ENCODE data around the gene SMPX.

The SMPX gene

DNA sequence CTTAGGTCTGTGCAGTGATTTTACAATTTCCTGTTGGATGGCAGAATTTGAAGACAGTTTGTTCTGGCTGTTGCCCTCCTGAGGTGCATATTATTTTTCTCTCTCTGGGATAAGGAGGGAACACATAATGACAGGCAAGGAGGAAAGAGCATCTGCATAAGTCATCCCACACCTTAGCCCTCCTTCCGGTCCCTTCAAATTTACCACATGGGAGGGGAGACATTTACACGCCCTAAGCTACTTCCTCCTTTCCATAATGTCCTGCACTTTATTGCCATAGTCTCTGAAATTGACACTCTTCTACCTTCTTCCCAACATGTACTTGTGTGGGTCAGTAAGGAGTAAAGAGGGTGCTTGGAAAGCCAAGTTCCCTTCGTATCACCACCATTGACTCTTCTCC lies 13.9 kb downstream of the SMPX start:
- no peak for DNase-seq (ENCODE audit: low read depth in 3 of 3)

DNA sequence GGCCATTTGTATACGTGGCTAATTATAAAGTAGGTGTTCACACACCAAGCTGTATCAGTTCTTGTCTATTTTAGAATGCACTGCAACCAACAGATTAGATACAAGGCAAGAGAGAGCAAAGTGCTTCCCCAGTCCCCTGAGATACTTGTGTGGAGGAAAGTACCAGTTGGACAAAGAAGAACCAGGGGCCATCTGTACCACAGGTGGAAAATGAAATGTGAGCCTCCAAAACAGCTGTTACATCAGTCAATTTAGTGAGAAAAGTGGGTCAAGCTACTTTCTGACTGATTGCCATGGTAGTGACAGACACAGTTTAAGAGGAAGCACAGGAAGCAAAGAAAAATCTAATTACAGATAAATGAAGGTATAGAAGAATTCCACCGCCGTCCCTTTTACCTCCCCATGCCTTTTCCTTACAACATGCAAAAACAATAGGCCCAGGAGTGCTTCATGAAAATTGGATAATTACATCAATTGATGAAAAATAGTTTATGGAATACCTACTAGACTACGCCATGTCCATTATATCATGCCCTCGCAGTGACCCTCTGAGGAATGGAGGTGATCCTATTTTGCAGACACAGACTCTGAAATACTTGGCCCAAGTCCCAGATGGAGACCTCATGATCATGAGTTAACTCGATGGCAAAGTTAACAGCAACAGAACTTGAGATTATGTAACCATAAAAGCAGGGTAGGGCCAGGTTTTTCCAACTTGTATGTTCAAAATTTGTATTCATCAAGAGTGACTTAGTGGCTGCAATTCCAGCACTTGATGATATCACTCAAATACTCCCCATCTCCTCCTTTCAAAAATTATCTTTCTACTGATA lies 15.8 kb downstream of the SMPX start:
- DNase-seq (ENCODE audit: low read depth in 3 of 3): no peak

DNA sequence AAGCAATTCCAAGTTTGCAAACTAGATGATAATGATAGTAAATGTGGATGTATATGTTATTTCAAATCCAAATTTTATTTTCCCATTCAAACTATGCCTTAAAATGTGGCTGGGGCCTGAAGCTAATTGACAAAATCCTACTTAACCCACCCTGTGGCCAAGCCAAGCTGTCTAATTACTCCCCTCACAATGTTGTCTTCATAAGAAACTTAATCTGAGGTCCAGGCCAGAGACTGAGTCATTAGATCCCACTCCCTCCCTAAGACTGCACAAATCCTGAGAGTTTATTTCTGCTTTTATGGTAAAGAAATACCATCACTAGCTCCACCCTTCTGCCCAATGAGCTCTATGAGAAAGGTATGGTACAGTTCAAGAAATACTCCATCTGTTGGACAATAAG lies 16.6 kb downstream of the SMPX start:
- DNase-seq (ENCODE audit: low read depth in 3 of 3): no peak

DNA sequence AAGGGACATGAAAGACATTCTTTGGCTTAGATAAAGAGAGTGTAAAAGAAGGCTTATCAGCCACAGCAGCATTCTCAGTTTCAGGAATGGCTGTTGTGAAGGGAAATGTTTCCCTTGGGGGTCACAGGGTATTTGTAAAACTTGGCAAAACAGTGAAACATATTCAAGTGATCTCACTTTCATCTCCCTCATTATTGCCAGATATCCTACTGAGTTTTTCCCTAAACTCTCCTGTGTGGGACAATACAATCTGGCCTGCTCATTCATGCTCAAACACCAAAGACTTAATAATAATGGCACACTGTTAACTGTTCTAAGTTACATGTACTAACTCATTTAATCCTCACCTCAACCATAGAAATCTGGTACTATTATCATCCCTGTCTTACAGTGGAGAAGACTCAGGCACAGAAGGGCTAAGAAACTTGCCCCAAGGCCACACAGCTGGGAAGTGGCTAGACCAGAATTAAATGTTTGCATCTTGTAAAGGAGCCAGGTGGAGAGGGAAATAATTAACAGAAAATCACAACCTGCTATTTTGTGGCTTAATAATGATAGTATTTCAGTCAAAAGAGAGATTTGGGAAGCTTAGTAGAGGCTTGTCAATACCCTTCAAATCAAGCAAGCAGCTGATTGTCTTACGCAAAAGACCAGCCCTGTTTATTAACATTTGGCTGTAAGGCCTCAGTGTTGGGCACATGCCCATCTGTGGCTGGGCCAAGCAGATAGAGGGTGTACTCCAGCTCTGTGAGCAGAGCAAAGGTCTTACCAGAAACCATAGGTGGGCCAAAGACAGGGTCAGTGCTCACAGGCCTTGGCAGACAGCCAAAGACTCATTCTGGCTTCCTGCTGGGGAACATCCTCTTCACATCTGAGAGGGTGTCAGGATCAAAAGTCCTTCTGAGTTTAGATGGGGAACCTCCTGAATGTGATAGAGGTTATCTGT lies 17.3 kb downstream of the SMPX start:
- DNase-seq (ENCODE audit: low read depth in 3 of 3): no peak

DNA sequence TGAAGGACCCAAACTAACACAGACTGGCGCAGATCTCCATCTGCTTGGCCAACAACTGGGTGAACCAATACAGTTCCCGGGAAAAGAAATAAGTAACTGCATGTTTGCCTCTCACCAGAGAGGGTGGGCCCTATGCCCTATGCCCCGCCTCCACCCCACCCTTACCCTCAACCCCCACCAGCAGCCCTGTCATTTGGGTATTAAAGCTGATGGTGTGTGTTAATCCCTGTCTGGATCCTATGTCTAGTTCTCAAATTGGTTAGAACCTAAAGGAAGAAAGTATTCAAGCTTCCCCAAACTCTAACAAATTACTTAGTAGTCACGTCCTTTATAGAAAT lies 19.0 kb downstream of the SMPX start:
- DNase-seq (ENCODE audit: low read depth in 3 of 3): no peak

DNA sequence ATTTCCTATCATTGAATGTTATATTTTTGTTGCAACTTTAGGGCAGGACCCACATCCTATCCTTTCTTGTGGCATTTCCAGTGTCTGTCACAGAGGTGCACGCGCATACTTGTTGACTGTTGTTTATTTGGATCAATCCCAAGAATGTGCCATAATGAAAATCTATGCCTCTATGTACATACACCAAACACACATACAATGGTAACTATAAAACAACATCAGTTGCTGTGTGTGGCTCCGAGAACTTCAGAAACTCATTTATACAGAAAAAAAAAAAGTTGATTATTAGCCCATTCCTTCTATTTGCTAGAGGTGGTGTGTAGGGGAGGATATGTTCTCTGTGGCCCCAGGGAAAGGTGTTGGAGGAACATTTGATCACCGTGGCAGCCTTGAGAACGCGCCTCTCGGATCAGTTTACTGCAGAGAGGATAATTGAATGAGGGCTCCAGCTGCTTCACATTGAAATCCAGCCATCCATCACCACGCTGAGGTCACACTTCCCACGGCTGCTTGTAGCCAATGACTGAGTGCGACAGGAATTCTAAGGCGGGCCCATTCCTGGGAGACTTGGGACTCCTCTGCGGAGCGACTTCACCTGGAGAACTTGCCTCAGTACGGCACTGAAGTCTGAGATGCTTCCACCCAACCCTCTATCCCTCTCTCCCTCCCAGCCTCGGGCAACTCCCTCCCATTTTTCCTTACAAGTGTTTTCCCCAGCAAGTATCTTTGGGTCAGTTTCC lies 19.5 kb downstream of the SMPX start:
- DNase-seq (ENCODE audit: low read depth in 3 of 3): no peak

DNA sequence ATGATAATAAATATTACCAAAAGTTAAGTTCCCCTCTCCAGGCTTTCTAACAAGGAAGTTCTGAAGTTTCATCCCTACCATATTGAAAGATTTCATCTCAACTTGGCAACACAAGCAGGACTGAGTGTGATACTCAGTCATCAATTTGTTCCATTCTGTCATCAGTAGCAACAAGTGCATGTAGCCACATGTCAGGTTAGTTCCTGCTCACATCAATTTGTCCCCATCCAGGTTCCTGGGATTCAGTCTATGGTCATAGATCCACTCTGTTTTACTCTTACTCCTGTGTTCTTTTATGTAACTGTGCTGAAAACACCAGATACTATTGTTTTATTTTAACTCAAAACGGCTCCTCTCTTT lies 22.2 kb downstream of the SMPX start:
- DNase-seq (ENCODE audit: low read depth in 3 of 3): no peak

DNA sequence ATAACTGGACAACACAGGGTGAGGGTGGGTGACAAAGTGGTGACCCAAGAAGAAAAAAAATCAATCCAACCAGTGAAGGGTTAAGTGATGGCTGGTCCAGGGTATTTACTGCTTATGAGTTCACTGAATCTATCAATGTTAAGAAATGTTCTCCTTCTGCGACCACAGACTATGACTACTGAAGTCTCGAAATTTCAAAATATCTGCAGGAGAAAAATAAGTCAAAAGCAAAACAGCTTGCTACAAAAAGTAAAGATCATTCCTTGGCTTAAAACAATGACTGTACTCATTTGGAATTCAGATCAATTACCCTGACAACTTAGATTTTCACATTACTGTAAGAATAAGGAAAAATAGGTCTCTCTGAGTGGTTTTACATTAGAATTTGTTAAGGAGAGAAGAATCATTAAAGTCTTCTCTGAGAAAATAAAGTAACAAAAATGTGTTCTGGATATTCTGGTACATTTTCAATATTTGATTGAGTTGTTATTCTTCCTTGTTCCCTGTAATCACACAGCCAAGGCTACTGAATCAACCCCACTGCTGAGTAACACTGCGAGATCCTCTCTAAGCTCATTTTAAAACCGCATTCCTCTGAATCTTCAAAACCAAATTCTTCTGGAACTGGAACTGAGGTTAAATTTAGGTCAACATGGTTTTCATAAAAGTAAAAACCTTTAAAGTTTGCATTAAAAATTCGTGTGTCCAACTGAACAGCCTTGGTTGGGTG lies 22.7 kb downstream of the SMPX start:
- DNase-seq (ENCODE audit: low read depth in 3 of 3): no peak

DNA sequence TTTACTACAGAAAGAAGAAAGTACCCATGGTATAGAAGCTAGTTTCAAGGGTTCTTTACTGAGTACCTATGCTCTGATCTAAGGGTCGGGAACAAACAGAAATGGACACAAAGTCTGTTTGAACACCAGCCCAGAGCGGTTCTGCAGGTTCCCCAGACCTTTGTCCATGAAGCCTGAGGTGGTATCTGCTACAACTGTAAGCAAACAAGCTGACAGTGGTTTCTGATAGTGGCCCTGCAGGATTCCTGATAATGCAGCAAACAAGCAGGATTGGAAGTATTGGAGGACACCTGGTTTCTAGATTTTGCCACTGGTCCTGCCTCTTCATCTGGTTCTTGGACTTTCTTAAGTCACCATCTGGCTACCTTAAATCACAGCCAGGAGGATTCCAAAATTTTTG lies 23.7 kb downstream of the SMPX start:
- no peak for DNase-seq (ENCODE audit: low read depth in 3 of 3)

DNA sequence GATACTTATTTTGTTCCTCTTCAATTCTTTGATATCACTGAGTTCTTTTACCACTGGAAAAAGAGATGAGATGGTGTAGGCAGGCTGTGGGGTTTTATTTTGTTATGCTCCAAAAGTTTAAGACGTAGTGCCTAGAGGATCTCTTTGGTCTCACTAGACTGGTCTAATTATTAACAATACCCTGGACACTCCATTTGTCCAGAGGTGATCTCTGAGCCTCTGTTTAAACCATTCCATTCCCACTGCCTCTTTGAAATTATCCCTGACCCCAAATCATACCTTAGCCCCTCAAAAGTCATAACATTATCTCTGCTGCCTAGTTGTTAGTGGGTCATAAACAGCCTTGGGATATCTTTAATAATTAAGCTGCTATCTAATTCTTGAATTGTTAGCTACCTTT lies 24.2 kb downstream of the SMPX start:
- no peak for DNase-seq (ENCODE audit: low read depth in 3 of 3)

DNA sequence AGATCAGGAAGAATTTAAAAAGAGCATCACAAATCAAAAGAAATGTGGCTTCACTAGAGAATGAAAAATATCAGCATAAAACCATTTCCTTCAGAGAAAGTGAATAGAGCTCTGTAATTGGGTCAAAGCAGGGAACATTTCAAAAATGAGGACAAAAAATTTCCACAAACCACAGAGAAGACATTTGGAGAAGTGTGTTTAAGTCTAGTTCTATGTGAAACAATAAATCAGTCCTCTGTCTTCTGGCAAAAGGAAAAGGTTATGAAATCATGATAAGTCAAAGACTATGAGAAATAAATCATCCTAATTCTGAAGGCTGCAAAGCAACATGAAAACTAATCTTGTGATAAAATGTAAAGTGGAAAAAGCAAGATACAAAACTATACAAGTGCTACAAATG lies 27.9 kb downstream of the SMPX start:
- DNase-seq (ENCODE audit: low read depth in 3 of 3): no peak

DNA sequence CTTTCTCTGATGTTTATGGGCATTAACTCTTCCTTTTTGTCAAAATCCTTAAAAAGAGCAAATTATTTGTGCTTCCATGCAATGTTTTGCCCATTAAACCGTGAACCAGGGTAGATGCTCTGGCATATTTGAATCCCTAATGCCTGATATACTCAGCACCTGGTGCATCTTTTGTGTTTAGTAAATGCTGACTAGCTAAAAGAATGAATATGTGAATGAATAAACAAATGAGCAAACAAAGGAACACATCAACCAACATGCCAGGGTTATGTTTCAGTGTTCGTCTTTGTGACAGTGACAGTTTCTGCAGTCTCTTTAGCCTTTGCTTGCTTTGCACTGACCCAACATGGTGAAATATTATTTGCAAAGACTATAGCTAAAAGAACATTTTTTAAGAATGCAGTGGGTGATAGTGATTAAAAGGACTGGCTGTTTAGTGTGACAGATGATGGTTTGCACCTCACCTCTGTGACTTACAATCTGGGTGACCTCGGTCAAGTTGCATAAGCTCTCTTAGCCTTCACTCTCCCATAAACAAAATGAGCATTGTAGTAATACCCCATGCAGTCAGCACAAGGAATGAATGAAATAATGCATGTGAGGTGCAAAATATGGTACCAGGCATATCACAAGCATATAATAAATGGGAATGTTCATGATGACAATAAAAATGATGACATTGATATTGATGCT lies 29.5 kb downstream of the SMPX start:
- no peak for DNase-seq (ENCODE audit: low read depth in 3 of 3)

DNA sequence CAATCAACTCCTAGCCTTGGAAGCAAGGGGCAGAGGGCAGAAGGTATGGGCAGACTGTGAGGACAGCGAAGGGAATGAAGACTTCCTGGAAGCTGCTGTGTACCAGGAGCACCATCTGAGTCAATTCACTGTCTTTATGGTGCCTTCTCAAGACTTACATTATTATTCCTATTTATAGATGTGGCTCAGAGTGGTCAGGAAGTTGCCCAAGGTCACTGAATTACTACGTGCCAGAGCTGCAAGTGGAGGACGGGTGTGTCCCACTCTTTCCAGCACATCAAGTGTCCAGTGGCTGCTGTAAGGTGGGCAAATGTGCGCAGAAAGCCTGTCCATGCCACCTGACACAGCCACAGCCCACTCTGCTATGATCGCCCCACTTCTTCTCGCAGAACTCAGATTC lies 32.0 kb downstream of the SMPX start:
- DNase-seq (ENCODE audit: low read depth in 3 of 3): no peak

DNA sequence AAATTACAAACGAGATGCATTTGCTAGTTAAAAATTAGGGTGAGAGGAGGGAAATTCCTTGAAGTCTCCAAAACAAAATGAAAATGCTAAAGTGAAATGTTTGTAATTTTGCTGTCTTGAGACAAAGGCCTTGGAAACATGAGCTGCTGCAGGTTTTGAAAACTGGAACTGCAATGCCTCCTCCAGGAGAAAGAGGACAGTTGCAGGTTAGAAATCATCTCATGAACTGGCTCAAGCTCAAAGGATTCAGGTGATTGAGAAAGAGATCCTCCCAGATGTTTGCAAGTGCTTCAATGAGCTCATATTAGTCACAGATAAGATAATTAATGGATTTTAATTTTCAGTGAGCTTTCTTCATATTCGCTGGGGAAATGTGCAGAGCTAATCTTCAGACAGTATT lies 32.4 kb downstream of the SMPX start:
- DNase-seq (ENCODE audit: low read depth in 3 of 3): no peak

DNA sequence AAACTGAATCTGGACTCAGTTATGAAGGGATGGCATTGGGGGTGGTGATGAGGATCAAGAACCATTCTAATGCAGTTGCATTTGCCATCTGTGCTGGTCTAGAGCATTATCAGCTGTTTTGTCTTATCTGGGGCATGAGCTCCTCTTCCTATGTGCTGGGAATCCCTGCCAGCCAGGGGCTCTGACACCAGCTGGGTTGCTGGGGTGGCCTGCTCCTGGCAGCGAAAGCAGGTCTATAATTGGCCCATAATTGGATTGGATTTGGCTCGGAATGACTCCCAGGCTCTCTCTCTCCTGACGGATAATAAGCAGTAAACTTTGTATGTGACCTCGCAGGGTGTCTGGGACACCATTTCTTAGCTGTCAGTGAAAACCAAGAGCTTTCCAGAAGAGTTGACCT lies 34.1 kb downstream of the SMPX start:
- DNase-seq (ENCODE audit: low read depth in 3 of 3): no peak

DNA sequence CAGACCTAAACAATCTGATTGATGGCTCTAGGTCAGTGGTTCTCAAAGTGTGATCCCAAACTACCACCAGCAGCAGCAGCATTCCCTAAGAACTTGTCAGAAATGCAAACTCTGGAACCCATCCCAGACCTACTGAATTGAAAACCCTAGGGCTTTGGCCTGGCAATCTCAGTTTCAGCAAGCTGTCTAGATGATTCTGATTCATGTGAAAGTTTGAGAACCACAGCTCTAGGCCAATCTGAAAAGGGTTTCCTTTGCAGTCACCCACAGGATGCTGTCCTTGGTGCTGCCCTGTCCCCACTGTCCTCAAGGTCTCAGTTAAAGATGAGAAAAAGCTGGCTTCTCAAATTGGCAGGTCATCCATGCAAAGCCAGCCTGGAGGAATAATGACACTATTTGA lies 34.8 kb downstream of the SMPX start:
- peak in 1 of 3 donors; percentile 1 for DNase-seq (ENCODE audit: low read depth in 3 of 3)

DNA sequence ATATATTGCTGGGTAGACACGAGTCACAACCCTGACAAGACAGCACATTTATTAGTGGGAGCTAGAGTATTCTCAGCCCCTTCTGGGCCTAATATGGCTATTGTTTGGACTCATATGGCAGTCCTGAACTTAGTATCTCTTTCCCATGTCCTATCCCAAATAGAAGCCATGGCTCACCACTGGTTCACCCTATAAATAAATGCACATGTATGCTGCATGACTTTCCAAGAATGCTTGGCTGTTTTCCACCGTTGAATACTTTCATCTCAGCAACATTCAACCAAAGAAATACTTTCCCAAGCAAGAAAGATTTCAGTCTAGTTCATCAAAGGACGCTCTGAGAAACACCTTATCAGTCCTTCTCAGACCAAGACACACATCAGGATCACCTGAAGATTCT lies 36.7 kb downstream of the SMPX start:
- DNase-seq (ENCODE audit: low read depth in 3 of 3): no peak

DNA sequence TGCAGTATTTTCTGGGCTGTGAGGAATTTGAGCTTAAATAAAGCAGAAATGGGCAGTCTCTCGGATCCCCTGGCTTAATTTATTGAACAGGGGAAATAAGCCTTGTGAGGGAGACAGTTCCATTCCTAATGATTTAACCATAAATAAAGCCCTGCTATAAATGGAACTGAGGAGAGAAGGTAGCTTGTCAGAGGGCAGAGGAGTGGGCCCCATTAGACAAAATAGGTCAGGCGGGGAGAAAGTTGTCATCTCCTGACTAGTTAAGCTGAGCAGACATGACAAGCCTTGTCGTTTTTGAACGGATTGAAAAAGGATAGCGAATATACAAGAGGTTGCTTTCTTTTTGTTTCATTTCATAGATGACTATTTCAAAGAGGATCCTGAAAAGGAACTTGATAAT lies 39.3 kb downstream of the SMPX start:
- DNase-seq (ENCODE audit: low read depth in 3 of 3): no peak

DNA sequence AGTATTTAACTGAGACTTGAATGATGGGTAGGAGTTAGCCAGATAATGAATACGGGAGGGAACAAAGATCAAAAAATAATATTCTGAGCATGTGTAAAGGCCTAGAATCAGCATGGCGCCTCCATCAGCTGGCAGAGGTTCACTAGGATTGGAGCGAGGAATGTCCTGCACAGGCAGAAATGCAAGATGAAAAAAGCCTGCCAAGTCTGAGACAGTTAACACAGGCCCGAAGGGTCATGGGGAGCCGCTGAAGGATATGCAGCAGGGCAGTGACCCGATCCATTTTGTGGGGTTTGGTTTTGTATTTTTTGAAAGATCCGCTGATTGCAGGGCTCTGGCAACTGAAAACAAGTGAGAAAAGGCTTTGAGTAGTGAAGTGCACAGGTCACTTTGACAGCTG lies 40.1 kb downstream of the SMPX start:
- DNase-seq (ENCODE audit: low read depth in 3 of 3): no peak

DNA sequence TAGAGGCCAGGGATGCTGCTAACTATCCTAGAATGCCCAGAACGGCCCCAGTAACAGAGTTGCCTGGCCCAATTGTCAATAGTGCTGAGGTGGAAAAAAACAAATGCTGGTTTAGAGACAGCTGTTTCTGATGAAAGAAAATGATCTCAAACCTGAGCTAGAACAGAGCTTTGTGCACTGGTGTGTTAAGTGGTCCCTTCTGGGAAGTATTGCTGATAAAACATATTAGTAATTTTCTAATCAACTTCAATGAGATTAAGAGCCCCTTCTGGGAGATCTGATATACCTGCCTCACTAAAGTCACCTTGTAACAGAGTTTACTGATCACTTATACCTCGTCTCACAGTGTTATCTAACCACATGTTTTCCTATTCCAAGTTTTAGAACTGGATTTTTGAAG lies 42.1 kb downstream of the SMPX start:
- DNase-seq (ENCODE audit: low read depth in 3 of 3): no peak

DNA sequence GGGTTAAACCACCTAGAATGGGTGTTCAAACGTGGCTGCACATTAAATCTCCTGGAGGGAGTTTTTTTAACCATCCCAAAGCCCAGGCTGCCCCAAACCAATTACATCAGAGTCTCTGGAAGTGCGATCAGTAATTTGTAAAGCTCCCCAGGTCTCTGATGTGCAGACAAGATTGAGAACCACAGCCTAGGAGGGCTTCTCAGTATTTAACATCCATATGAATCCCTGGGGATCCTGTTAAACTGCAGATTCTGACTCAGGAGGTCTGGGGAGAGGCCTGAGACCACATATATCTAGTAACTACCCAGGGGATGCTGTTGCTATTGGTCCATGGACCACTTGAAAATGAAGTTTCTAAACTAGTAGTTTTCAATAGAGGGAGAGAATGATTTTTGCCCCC lies 42.6 kb downstream of the SMPX start:
- no peak for DNase-seq (ENCODE audit: low read depth in 3 of 3)
